DOHH2 (cell line): Measurements from ENCODE around the gene EHD3.

Experiments
- CTCF ChIP-seq: fragments of 200-600 bp; sonication (generic); IDR thresholded peaks from one replicate; pipeline ENCODE4 v1.5.1; 2014; ENCODE audit warnings: antibody characterized with exemption, mild to moderate bottlenecking, low read depth, low read length; ENCODE audit not compliant: poor library complexity, severe bottlenecking
- EZH2phosphoT487 ChIP-seq: fragments of 200-600 bp; sonication (generic); IDR thresholded peaks from 2 replicates; pipeline ENCODE4 v1.6.1; 2017; ENCODE audit warnings: borderline replicate concordance, mild to moderate bottlenecking, antibody characterized with exemption, low read length, moderate library complexity, mixed read lengths

GRCh38 chr2:31241625-31242270 is 7.8 kb downstream of the EHD3 start:
- no peak for TF ChIP-seq CTCF
- no peak for TF ChIP-seq EZH2phosphoT487
